Measurements from ENCODE around the gene AKT1S1. TPM values are rescaled to one million over a fixed set of nuclear protein-coding genes. Genes with fewer than 3 reads are reported as not detected.

AKT1S1 gene
- total and polyA plus RNA-seq, 2 of the 13 experiments (the other 11 are each of a cell fraction or from before 2014, with no cell fraction given) = 13.5 to 27.8 TPM

- TF ChIP-seq HNF1A (IDR thresholded peaks at IDR 0.05; ENCODE audit: low read depth) (no peak), HNF1A (CRISPR knock-in tag; IDR thresholded peaks at IDR 0.05; ENCODE audit: borderline replicate concordance) (no peak), ZNF44 (CRISPR knock-in tag; IDR thresholded peaks at IDR 0.05) (no peak), CSRNP1 (CRISPR knock-in tag; IDR thresholded peaks at IDR 0.05) (no peak), MYPOP (CRISPR knock-in tag; IDR thresholded peaks at IDR 0.05) (0 out of 2 replicates have a peak, but pooled peaks have one; percentile 46), SSRP1 (CRISPR knock-in tag; IDR thresholded peaks at IDR 0.05) (0 out of 2 replicates have a peak, but pooled peaks have one; percentile 41), ZNF572 (CRISPR knock-in tag; IDR thresholded peaks at IDR 0.05) (no peak), ZNF160 (CRISPR knock-in tag; IDR thresholded peaks at IDR 0.05) (no peak), TEAD3 (CRISPR knock-in tag; optimal IDR thresholded peaks at IDR 0.05; ENCODE audit: borderline replicate concordance) (no peak), CENPX (CRISPR knock-in tag; IDR thresholded peaks at IDR 0.05) (no peak), ISX (CRISPR knock-in tag; conservative IDR thresholded peaks at IDR 0.05) (no peak), ZNF501 (CRISPR knock-in tag; IDR thresholded peaks at IDR 0.05) (peak; percentile 77; the same call in 1 of the 2 replicates), HOXA9 (CRISPR knock-in tag; IDR thresholded peaks at IDR 0.05; ENCODE audit: borderline replicate concordance) (no peak), GLI4 (CRISPR knock-in tag; IDR thresholded peaks at IDR 0.05; ENCODE audit: borderline replicate concordance) (no peak), ZNF18 (CRISPR knock-in tag; IDR thresholded peaks at IDR 0.05; ENCODE audit: insufficient replicate concordance) (no peak), ZNF772 (CRISPR knock-in tag; IDR thresholded peaks at IDR 0.05) (peak; percentile 58), LCORL (IDR thresholded peaks at IDR 0.05) (no peak), LCORL (CRISPR knock-in tag; IDR thresholded peaks at IDR 0.05) (no peak), REL (CRISPR knock-in tag; conservative IDR thresholded peaks at IDR 0.05) (0 out of 2 replicates have a peak, but pooled peaks have one; percentile 50), GATAD1 (CRISPR knock-in tag; IDR thresholded peaks at IDR 0.05) (peak; percentile 82), FOXP1 (IDR thresholded peaks at IDR 0.05) (peak; percentile 88), FOXP1 (CRISPR knock-in tag; IDR thresholded peaks at IDR 0.05) (no peak; the same call in none of the 2 replicates)
These were observed at the start of gene AKT1S1, which contains the start of gene TBC1D17 (continued) for GRCh38 chr19:49877020-49877878.
